ENCODE results near the gene STRN4.
A peak's percentile ranks its signal among the peaks of the same experiment; 100 is the strongest.

STRN4 gene

GRCh38 chr19:46766569-46767317, 20.5 kb upstream of the STRN4 start:
- H3K27ac ChIP-seq, result no peak overlapping the region
- no peak for TF ChIP-seq ZFX (IDR thresholded peaks at IDR 0.05)
- peak; percentile 66 for TF ChIP-seq CTCF (conservative IDR thresholded peaks at IDR 0.05)

GRCh38 chr19:46764817-46765291, 18.6 kb upstream of the STRN4 start:
- no peak overlapping the region for H3K27ac ChIP-seq
- TF ChIP-seq ZFX (IDR thresholded peaks at IDR 0.05), result no peak
- no peak for TF ChIP-seq CTCF (conservative IDR thresholded peaks at IDR 0.05)

- peak overlapping the region; percentile 22; the same call in 1 of the 2 replicates for H3K27ac ChIP-seq
- TF ChIP-seq ZFX (IDR thresholded peaks at IDR 0.05) (no peak), CTCF (conservative IDR thresholded peaks at IDR 0.05) (no peak)
Measured at GRCh38 chr19:46762245-46762890, 16.1 kb upstream of the STRN4 start.

- H3K27ac ChIP-seq, result peak overlapping the region; percentile 63
- TF ChIP-seq CTCF (conservative IDR thresholded peaks at IDR 0.05) (no peak), ZFX (IDR thresholded peaks at IDR 0.05) (no peak)
Measured at GRCh38 chr19:46761418-46761831, 15.2 kb upstream of the STRN4 start.

- H3K27ac ChIP-seq, result peak overlapping the region; percentile 63
Measured at GRCh38 chr19:46760897-46761296, 14.6 kb upstream of the STRN4 start.

GRCh38 chr19:46760363-46760762, 14.1 kb upstream of the STRN4 start:
- H3K27ac ChIP-seq, result peak overlapping the region; percentile 63
- TF ChIP-seq CTCF (conservative IDR thresholded peaks at IDR 0.05) (no peak), ZFX (IDR thresholded peaks at IDR 0.05) (no peak)

GRCh38 chr19:46759817-46760333, 13.6 kb upstream of the STRN4 start:
- H3K27ac ChIP-seq, result no peak overlapping the region
- TF ChIP-seq CTCF (conservative IDR thresholded peaks at IDR 0.05) (no peak), ZFX (IDR thresholded peaks at IDR 0.05) (no peak)

All from C4-2B (cell line).